Right ventricle myocardium superior (tissue), 1 donor: ENCODE results near the gene FBXL17. TPM values are rescaled to one million over a fixed set of nuclear protein-coding genes. Genes with fewer than 3 reads are reported as not detected.

ENCODE experiments used
- ATAC-seq: fragments of 200-7000 bp; cut with Tn5 transposase; one replicate; pipeline ENCODE4 v1.9.1; 2020; ENCODE audit warnings: mild to moderate bottlenecking; ENCODE audit not compliant: poor library complexity
- DNase-seq: peaks from one replicate; pipeline ENCODE4 v3.0.0-alpha.2; 2020
- intact Hi-C: fragments of 100-400 bp; cut with DNase I; formaldehyde crosslinking; loops from one replicate; pipeline ENCODE4 v1.11.2; 2022
- total RNA-seq: library from RNA; stranded (reverse); fragmentation: NEBNext Ultra II Directional; extraction: Animal tissue kit (Norgen Biotek cat#: 25700); gene quantifications from one replicate; pipeline ENCODE4 v1.2.1, GENCODE V29; 2021
- donor health status: DM: no; HTN: yes; CAD: no; lungs with severe emphysema.

FBXL17 gene
- total RNA-seq, 1 donor from 2014 or later: 44.0 TPM

- no peak for DNase-seq
- intact Hi-C loops: no loop called here
- no peak for ATAC-seq
Measured at GRCh38 chr5:107869438-107870115, 512.3 kb downstream of the FBXL17 start.

GRCh38 chr5:107868650-107869409, 513.1 kb downstream of the FBXL17 start:
- intact Hi-C loops: no loop called here
- DNase-seq (no peak), ATAC-seq (no peak)

- intact Hi-C loops: no loop called here
- no peak for ATAC-seq
- DNase-seq: no peak
Measured at GRCh38 chr5:107867266-107867665, 514.6 kb downstream of the FBXL17 start.

DNA sequence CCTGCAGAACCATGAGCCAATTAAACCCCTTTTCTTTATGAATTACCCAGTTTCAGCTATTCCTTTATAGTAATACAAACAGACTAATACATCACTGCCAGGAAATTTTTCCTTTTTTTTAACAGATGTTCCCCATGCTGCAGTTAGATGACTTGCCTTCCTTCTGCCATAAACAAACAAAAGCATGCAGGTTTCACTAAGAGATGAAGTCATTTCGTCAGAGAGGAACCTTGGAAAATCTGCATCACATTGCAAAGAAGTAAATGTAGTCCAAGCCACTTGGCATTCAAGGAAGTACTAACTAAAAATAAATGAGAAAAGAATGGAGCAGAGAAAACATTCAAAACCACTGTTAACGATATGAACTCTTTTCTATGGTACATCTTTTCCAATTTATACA, 517.1 kb downstream of the FBXL17 start:
- intact Hi-C loops: no loop called here
- DNase-seq (no peak), ATAC-seq (no peak)

DNA sequence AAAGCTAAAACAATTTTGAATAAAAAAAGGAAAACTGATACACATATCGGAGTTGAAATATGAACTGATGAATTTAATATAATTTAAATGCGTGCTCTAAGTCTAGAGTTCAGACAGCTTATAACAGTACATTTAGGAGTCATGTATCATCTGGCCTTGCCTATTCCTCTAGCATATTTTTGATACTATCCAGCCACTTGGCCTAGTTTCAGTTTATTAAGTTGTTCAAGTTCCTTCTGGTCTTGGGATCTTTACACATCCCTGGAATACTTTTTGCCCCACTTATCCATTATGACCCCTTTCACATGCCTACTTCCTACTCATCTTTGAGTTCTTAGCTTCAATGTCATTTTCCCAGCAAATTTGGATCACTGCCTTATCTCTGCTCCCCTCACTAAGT, 518.8 kb downstream of the FBXL17 start:
- intact Hi-C loops: no loop called here
- ATAC-seq (no peak), DNase-seq (no peak)

- intact Hi-C loops: no loop called here
- DNase-seq: no peak
- no peak for ATAC-seq
Measured at GRCh38 chr5:107861565-107861964, 520.3 kb downstream of the FBXL17 start.

DNA sequence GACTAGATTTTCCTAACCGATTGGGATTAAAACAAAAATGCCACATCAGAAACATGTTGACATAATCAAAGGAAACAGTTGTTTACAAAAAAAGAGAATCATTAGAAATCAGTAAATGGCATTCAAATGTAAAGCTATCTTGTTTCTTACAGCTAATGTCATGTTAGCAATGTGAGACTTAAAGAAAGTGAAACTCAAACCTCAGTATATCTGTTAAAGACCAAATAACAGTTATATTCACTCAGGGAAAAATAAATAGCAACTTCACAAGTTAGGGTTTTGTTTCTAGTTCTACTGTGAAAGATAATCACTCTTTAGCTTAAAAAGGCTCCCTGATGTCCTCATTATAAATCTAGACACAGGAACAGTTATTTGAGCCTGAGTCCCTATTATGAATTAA, 521.9 kb downstream of the FBXL17 start:
- ATAC-seq: no peak
- intact Hi-C loops: no loop called here
- DNase-seq: no peak

GRCh38 chr5:107858788-107859187, 523.1 kb downstream of the FBXL17 start:
- intact Hi-C loops: no loop called here
- ATAC-seq: no peak
- no peak for DNase-seq

DNA sequence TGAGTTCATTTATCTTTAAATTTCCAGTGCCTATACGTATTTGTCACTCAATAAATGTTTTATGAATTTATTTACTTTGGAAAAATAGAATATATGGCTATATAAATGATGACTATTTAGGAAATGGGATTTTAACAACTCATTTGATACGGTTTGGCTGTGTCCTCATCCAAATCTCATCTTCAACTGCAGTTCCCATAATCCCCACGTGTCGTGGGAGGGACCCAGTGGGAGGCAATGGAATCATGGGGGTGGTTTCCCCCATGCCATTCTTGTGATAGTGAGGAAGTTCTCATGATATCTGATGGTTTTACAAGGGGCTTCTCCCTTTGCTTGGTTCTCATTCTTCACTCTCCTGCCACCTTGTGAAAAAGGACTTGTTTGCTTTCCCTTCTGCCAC, 523.6 kb downstream of the FBXL17 start:
- no peak for DNase-seq
- no peak for ATAC-seq
- intact Hi-C loops: no loop called here

- DNase-seq (no peak), ATAC-seq (no peak)
- intact Hi-C loops: no loop called here
Measured at GRCh38 chr5:107857785-107858184, 524.1 kb downstream of the FBXL17 start.

- ATAC-seq (no peak), DNase-seq (no peak)
- intact Hi-C loops: no loop called here
Measured at GRCh38 chr5:107855171-107855570, 526.7 kb downstream of the FBXL17 start.

- intact Hi-C loops: no loop called here
- DNase-seq (no peak), ATAC-seq (no peak)
Measured at GRCh38 chr5:107853696-107854095, 528.2 kb downstream of the FBXL17 start.

- ATAC-seq: no peak
- intact Hi-C loops: no loop called here
Measured at GRCh38 chr5:107853031-107853430, 528.9 kb downstream of the FBXL17 start.

DNA sequence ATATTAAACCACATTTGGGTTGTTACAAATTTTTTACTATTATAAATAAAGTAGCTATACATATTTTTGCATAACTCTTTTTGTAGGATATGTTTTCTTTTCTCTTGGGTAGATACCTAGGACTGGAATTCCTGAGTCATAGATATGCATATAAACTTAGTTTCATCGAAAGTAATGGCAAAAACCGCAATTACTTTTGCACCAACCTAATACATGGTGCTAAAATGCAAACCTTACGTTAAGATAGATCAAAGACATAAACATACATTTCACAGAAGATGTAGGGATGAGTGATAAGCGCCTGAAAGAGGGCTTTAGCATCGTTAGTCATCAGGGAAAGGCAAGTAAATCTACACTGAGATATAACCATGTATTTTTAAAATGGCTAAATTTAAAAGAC, 532.8 kb downstream of the FBXL17 start:
- ATAC-seq (no peak), DNase-seq (no peak)
- intact Hi-C loops: no loop called here

More at GRCh38 chr5:107853031-107853430, 528.9 kb downstream of the FBXL17 start:
- no peak for DNase-seq

DNA sequence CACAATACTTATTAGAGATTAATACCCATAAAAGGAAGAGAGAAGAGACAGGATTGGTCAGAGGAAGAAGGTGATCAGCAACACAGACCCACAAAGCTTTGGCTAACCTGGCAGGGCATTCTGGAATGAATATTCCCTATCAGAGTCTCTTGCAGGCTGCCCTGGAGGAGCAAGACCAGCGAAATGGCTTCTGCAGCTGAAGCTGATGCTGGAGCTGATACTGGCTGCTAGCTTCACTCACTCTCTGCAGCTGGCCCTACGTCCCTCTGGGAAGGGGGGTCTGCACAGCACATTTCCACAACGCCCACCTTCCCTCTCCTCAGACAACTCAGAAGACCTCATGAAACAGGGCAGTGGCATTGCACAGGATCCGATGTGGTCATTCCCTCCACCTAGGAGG, 541.3 kb downstream of the FBXL17 start:
- DNase-seq (no peak), ATAC-seq (no peak)
- intact Hi-C loops: no loop called here

DNA sequence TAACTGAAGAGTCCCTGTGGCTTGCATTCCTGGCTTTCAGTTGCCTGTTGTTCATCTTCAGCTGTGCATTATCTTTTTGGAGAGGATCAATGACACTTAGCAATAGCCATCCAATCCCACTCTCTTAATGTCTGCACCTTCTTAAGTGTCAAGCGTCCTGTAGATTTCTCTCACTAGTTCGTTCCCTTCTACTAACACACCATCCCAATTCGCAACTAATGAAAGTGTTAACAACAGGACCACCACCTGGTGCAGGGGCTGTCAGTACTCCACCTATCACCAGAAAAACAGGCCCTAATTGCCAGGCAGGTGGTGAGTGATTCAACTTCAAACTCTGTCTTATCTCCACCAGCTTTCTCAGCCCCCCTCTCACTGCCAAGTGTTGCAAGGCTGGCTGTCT, 541.7 kb downstream of the FBXL17 start:
- no peak for DNase-seq
- intact Hi-C loops: no loop called here
- no peak for ATAC-seq

DNA sequence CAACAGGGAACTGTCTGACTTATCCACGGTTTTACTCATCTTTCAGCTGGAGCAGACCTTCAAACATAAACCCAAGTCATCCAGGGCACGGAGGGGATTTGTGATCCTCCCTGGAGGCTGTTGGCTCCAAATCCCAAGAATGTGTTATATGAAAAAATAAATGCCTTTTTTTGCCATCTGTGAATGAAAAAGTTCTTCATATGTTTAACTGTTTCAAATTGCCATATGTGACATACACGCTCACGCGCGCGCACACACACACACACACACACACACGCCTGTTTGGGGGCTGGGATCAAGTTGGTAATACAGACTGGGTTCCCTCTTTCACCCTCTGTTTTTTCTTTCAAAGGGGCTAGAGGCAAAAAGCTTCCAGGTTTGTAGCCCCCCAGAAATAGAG, 546.8 kb downstream of the FBXL17 start:
- DNase-seq (no peak), ATAC-seq (no peak)
- intact Hi-C loops: no loop called here

DNA sequence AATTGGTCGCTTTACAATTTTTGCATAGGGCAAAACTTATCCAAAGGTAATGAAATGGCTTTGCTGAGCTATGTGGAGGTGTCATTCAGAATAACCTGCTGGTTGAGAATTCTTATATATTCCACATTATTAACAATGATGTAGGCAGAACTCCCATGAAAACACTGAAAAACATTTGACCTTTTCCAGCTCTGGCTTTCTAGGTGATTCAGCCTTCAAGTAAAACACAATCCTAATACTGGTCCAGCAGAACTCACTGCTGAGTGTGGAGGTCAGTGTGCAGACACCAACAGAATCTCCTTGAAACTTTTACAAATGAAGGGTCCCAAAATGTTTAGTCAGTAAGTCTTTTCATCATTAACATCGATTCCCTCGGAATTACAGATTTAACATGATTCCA, 549.2 kb downstream of the FBXL17 start:
- no peak for DNase-seq
- intact Hi-C loops: no loop called here
- no peak for ATAC-seq

- no peak for ATAC-seq
- intact Hi-C loops: no loop called here
- DNase-seq: no peak
Measured at GRCh38 chr5:107831612-107832395, 550.1 kb downstream of the FBXL17 start.

GRCh38 chr5:107830750-107831149, 551.1 kb downstream of the FBXL17 start:
- DNase-seq: no peak
- intact Hi-C loops: no loop called here
- no peak for ATAC-seq
